Amniotic stem cell (primary cell): ENCODE data around the gene NUP98.
A peak's percentile ranks its signal among the peaks of the same experiment; 100 is the strongest.
"Not testable (repeated sequence)": the region's sequence is repeated elsewhere in the genome, so short reads cannot be mapped to it uniquely, and the experiment has no call there.

Experiments
- DNase-seq: peaks from one replicate; lab custom pipeline; 2025; lab: John Stamatoyannopoulos, UW

NUP98 gene

DNA sequence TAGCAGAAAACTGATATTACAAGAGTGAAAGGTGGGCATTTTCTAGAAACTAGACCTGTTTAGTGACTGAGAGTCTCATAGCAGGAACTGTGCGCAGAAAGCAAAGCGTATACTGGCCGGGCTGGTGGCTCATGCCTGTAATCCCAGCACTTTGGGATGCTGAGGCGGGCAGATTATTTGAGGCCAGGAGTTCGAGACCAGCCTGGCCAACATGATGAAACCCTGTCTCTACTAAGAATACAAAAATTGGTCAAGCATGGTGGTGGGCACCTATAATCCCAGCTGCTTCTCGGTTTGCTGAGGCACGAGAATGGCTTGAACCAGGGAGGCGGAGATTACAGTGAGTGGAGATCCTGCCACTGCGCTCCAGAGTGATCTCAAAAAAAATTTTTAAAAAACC lies 1.8 kb upstream of the NUP98 start:
- no peak for DNase-seq

DNA sequence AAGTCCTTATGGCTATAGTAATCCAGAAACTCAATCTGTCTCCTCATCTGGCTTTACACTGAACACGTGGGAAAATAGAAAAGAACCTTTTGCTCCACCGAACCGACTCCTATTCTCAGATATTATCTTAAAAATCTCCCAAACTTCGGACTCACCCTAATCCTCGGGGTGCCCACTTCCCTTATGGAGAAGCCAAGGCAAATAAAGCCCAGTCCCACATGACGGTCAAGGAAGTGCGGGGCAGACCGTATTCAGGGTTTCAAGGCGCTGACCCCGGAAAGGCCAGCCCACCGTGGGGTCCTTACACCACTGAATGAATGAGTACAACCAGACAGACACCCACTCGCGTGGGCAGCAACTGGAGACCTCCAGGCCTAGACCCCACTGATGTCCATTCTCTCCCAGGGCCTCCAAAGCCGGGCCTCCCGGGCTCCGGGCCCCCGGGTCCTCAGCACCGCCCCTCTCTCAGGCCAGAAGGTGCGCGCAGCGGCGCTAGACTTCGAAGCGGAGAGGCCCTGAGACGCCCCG lies 489 bp downstream of the NUP98 start:
- no peak for DNase-seq

DNA sequence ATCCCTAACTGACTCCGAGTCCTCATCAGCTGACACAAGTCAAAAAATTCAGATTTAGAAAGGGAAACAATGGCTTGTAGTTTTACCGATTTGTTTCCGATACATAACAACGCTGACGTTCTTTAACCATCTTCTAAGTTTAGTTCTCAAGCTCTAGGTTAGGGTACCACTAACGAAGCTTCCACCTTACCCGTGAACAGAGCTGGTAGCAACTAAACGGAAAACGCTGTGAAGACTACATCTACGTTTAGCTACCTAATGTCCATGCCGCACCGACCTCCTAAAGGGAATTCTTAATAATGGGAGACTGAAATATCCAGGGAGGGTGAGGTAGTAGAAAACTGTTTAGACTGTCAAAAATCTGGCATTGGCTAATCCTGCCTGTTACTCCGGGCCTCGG lies 1.0 kb downstream of the NUP98 start:
- DNase-seq, result no peak

DNA sequence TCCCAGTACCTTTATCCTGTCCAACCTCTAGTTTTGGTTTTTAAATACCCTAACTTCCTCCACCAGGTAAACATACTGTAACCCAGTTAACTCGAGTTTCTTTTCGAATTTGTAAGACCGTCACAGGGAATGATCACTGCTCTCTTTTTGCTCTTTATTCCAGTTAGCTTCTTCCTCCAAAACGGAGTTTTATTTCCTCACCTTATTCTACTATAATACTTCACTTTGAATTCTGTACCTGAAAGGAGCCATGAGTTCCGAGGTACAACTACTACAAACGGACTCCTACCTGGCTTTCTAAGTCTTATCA lies 1.4 kb downstream of the NUP98 start:
- no peak for DNase-seq

DNA sequence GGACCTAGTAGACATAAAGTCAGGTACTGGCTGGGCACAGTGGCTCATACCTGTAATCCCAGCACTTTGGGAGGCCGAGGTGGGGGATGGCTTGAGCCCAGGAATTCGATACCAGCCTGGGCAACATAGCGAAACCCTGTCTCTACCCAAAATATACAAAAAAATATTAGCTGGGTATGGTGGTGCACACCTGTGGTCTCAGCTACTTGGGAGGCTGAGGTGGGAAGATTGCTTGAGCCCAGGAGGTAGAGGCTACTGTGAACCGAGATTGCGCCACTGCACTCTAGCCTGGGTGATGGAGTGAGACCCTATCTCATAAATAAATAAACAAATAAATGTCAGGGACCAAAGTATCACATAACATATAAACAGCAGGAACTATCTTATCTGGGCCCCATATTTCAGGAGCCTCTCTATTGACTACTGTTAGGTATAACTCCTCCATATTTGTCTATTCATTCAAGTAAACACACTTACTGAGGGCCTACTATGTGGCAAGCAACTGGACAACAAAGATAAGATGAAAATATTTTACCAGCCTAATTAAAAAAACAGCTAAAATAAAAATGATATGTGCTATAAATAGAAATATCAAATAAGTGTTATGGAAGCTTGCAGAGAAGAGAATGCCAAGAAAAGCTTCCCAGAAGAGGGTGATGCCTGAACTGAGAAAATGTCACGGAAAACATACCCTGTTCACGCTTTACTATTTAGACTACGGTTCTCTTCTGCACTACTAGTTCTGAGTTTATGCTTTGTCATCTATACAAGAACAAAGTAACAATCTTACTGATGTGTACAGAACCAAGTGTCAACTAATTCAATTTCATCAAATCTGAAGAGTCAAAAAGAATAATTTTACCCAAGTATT lies 2.0 kb downstream of the NUP98 start:
- no peak for DNase-seq

DNA sequence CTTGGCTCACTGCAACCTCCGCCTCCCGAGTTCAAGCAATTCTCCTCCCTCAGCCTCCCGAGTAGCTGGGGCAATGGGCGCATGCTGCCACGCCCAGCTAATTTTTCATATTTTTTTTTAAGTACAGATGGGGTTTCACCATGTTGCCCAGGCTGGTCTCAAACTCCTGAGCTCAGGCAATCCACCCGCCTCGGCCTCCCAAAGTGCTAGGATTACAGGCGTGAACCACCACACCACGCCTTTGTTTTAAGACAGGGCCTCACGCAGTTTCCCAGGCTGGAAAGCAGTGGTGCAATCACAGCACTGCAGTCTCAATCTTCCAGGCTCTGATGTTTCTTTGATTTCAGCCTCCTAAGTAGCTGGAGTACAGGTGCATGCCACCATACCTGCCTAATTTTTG lies 3.0 kb downstream of the NUP98 start:
- not testable (repeated sequence) for DNase-seq

DNA sequence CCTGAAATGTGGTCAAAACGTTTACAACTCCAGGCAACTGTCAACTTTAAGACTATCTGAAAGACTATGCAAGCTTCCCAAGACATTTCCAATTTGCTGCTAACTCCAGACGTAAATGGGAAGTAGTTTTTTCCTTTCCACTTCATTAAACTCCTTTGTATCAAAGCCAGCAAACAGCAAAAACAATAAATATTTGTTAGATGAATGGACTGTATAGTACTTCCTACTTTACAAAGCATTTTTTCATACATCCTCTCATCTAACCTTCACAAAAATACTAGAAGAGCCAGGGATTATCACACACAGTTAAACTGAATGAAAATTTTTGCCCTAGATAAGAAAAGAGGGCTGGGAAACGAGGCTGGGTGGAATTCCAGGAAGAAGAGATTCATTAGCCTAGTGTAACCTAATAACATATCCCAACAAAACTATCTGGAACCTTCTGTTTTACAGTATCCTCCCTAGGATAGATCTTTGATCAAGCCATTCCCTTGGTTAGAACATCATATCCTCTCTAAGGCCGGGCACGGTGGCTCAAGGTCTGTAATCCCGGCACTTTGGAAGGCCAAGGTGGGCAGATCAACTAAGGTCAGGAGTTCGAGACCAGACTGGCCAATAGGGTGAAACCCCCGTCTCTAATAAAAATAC lies 10.4 kb downstream of the NUP98 start:
- no peak for DNase-seq

DNA sequence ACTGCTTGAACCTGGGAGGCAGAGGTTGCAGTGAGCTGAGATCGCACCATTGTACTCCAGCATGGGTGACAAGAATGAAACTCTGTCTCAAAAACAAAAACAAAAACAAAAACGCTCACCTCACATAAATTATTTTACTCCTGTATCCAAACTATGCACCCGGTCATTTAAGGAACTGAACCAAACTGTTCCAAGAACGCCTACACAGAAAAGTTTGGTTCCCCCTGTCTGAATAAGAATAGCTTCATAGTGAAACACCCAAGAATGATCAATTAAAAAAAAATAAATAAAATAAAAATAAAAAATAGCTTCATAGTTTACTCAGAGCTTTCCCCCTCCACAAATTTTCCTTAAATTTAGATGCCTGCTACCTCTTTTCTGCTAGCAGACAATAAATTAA lies 13.7 kb downstream of the NUP98 start:
- no peak for DNase-seq

DNA sequence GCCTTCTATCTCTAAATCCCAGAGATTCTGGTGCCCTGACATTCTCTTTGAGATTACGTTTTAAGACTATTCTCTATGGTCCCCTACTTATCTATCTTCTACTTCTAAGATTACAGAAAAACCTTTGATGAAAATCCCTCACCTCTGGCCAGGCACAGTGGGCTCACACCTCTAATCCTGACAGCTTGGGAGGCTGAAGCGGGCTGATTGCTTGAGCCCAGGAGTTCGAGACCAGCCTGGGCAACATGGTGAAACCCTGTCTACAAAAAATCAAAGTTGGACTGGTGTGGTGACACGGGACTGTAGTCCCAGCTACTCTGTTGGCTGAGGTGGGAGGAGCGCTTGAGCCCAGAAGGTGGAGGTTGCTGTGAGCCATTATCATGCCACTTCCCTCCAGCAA lies 14.4 kb downstream of the NUP98 start:
- no peak for DNase-seq

DNA sequence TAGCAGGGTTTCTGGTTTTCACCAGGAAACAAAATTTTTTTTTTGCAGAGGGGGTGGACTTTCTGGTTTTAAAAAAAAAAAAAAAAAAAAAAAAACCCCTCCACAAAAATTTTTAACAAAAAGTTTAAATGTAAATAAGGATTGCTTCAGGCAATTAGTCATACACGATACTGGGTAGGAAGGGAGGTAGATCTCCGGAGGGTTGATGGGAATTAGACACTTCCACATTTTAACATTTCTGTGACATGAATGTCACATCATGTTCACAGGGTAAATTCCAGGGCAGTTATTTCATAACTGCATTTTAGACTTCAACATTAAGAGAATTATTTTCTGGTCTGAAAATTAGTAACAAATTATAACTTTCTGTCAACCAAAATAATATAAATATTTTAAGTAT lies 15.9 kb downstream of the NUP98 start:
- no peak for DNase-seq

DNA sequence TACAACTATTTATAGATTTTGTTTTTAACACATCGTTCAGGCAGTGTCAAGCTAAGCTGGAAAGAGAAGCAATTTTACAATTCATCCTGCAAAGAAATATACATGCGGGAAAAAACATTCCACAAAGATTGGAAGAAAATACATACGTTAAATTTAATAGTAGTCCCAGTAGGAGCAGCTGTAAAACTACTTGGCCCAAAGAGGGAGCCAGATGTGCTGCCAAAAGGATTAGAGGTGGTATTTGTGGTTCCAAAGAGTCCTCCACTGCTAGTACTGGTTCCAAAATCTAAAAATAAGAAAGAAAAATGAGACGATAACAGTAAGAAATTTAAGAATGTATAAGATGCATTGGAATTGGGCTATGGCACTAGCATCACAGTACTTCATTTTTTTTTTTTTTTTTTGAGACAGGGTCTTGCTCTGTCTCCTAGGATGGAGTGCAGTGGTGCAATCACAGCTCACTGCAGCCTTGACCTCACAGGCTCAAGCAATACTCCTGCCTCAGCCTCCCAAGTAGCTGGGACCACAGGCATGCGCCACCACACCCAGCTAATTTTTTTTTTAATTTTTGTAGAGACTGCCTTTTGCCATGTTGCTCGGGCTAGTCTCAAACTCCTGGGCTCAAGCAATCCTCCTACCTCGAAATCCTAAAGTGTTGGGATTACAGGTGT lies 21.5 kb downstream of the NUP98 start:
- DNase-seq, result no peak

DNA sequence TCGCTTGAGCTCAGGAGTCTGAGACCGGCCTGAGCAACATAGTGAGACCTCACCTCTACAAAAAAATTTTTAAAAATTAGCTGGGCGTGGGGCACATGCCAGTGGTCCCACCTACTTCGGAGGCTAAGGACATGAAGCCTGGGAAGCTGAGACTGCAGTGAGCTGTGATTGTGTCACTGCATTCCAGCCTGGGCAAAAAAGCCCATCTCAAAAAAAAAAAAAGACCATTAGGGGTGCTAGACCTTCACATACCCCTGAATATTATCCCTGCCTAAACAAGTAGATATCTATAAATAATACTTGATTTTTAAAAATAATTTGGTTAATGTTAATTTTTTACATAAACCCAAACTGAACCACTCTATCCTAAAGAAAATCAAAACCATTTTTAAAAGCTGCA lies 24.2 kb downstream of the NUP98 start:
- no peak for DNase-seq

DNA sequence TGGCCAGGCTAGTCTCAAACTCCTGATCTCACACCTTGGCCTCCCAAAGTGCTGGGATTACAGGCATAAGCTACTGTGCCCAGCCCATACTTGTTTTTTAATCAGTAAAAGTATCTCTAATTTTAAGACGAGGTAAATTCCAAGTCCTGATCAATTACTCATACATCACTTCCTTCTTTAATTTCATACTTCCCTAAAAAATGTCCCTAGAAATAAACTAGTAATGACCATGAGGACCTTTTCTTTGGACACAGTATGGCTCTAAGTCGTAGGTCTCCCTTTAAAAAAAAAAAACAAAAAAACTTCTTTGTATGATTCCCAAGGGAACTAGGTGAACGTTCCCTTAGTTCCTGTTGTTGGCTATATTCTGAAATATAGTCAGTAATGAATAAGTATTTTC lies 29.8 kb downstream of the NUP98 start:
- no peak for DNase-seq

DNA sequence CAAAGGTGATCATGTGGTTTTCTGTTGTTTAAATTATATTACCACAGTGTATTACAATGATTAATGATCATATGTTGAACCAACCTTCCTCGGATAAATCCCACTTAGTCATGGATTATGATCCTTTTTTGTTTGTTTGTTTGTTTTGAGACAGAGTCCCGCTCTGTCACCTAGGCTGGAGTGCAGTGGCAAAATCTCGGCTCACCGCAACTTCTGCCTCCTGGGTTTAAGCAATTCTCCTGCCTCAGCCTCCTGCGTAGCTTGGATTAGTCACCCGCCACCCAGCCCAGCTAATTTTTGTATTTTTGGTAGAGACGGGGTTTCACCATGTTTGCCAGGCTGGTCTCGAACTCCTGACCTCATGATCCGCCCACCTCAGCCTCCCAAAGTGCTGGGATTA lies 30.5 kb downstream of the NUP98 start:
- not testable (repeated sequence) for DNase-seq

DNA sequence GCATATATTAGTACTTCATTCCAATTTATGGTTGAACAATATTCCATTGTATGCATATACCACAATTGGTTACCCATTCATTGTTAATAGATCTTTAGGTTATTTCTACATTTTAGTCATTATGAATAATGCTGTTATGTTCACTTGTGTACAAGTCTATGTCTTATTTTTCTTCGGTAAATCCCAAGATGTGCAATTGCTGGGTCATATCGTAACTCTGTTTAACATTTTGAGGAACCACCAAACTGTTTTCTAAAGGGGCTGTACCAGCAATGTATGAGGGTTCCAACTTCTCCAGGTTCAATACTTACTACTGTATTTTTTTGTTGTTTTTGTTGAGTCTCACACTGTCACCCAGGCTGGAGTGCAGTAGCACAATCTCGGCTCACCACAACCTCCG lies 33.1 kb downstream of the NUP98 start:
- no peak for DNase-seq

DNA sequence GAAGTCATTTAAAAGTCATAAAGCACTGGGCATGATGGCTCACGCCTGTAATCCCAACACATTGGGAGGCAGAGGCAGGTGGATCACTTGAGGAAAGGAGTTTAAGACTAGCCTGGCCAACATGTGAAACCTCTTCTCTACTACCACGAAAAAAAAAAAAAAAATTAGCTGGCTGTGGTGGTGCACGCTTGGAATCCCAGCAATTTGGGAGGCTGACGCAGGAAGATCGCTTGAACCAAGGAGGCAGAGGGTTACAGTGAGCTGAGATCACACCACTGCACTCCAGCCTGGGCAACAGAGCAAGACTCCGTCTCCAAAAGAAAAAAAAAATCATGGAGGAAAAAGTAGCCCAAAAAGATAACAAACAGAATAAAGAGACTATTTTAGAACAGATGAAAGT lies 42.2 kb downstream of the NUP98 start:
- no peak for DNase-seq

DNA sequence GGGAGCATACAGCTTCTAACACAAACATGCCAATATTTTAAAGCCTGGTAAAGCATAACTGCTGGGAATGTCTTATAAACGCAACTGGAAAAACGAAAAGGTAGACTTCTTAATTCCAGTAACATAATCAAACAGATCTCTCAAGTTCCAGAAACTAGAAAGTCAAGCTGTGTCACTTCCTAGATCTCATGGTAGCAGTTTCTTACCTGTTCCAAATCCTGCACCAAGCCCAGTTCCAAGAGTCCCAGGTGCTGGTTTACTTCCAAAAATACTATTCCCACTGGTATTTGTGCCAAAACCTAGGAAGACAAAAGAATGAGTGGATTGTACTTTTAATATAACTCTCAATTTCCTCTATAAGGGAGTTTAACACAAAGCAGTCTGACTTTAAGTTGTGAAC lies 44.2 kb downstream of the NUP98 start:
- DNase-seq, result no peak

DNA sequence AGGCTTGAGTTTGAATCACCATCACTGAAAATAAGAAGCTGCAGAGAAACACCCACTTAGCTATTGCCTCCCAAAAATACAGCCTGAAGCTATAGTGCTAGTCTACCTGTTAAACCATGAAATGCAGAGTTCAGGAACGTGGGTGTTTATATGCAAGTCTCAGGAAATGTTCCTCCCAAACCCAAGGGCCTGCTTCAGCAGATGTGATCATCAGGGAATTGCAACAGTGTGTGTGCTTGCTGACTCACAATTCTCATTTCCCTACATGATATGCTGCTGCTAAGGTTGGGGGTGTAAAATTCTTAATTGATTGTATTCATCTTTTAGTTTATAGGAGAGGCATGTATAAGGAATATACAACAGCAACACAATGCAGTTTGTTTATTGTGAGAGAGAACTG lies 49.6 kb downstream of the NUP98 start:
- peak; percentile 3 for DNase-seq

DNA sequence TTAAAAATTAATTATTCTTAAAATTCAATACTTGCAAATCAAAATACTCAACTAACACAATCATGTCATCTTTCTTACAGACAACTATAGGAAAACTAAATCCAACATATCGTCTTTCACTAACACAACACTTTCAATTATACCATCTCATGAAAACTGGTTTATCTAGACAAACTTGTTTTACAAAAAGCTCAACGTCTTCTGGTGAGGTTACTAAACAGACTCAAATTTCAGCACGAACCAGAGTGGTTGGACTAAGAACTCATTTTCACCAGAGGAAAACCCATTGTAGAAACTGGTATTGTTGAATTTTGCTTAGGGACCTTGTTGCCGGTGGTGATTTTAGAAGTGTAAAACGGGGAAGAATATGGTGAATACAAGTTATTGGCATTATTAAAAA lies 52.2 kb downstream of the NUP98 start:
- DNase-seq, result no peak

DNA sequence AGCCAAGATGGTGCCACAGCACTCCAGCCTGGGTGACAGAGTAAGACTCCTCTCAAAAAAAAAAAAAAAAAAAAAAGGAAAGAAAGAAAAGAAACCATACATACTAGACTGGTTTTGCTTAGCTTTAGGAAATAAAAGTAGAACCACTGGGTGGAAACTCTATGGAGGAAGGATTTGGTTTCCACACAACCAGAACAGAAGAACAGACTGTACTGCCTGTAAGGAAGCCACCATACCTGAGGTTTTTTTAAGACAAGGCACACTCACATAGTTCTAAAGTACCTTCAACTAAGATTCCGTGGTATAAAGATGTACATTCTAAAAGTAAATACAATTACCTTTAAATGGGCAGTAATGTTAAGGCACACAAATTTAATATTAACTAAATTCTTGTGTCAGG lies 58.6 kb downstream of the NUP98 start:
- DNase-seq, result no peak

DNA sequence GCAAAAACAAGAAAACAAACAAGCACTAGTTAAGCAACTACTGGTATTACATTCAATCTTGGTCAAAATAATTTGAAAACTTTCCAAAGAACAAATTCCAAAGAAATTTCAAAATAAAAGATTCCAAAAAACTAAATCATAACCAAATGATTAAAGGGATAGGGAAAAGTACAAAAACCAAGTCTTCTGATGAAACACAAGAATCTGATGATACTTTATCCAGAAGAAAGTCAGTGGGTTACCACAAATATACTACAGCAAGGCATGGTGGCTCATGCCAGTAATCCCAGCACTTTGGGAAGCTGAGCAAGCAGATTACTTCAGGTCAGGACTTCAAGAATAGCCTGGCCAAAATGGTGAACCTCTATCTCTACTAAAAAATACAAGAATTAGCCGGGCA lies 59.1 kb downstream of the NUP98 start:
- no peak for DNase-seq

DNA sequence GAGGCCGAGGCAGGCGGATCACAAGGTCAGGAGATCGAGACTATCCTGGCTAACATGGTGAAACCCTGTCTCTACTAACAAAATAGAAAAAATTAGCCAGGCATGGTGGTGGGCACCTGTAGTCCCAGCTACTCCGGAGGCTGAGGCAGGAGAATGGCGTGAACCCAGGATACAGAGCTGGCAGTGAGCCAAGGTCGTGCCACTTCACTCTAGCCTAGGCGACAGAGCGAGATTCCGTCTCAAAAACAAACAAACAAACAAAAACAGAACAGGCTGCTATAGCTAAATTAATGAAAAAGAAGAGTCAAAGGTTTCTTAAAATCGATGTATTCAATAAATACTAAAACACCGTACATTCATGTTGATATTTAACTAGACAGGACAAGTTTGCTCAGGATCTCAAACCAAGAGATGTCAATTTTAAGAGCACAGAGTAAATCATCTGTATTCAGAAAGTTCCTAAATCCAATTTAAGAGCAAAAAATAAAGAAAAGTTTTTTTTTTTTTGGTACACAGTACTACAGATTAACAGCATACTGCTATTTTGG lies 59.9 kb downstream of the NUP98 start:
- no peak for DNase-seq

DNA sequence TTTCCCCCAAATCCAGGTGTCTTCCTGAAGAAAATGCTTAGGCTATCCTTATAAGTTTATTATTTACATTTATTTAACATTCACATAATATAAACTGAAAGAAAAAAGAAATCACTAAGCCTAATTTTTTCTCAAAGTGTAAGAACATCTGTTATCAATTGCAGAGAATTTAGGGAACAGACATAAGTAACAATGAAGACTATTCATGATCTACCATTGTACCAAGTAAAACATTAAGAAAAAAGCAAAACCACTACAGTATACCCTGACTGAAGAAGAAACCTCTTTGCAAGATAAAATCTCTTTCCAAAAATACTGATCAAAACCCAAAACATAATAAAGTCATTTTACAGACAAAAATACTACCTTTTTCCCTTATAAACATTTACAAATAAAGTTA lies 60.5 kb downstream of the NUP98 start:
- no peak for DNase-seq
